GM12878 (cell line): ENCODE results near the gene VCAM1. TPM values are rescaled to one million over a fixed set of nuclear protein-coding genes. Genes with fewer than 3 reads are reported as not detected.

ENCODE experiments used
- ATAC-seq: fragments of 200-7000 bp; cut with Tn5 transposase; 3 replicates; pipeline ENCODE4 v1.9.1; 2020; ENCODE audit warnings: mild to moderate bottlenecking, moderate library complexity
- BruUV-seq: library from RNA; stranded (reverse); fragments of 400-500 nt; replicated peaks from 2 replicates; lab custom pipeline; 2021; lab: Mats Ljungman, UMichigan
- CTCF ChIA-PET: fragments of 300-600 bp; sonication (Branson Sonifier 250); formaldehyde crosslinking; extraction: SDS; loops from one replicate; lab custom pipeline; 2021; ENCODE audit warnings: inconsistent platforms; lab: Yijun Ruan, JAX
- POLR2A ChIA-PET: fragments of 350-600 bp; formaldehyde crosslinking; extraction: SDS; loops from one replicate; lab custom pipeline; 2021; ENCODE audit warnings: inconsistent platforms; lab: Charles Lee
- RAD21 ChIA-PET: fragments of 300-600 bp; sonication (Branson Sonifier 250); formaldehyde crosslinking; loops from one replicate; lab custom pipeline; 2023; ENCODE audit warnings: antibody characterized with exemption; ENCODE audit not compliant: unreplicated experiment; lab: Charles Lee
- SMC1A ChIA-PET: fragments of 300-600 bp; sonication (Branson Sonifier 250); formaldehyde crosslinking; loops from one replicate; lab custom pipeline; 2023; ENCODE audit not compliant: unreplicated experiment, uncharacterized antibody; lab: Charles Lee
- DNase-seq: peaks from one replicate; pipeline ENCODE4 v3.0.0-alpha.2; 2011; ENCODE audit warnings: low read depth, low spot score
- FAIRE-seq: peaks from 3 replicates; lab custom pipeline; 2011; peaks lifted over from hg19 to GRCh38; lab: Jason Lieb, UNC
- H2AFZ ChIP-seq: 2 replicates; pipeline ENCODE4 v1.6.0; 2011; ENCODE audit warnings: low read depth, low read length, control low read depth; ENCODE audit not compliant: control insufficient read depth
- H3K27ac ChIP-seq: 2 replicates; pipeline ENCODE4 v1.5.1; 2011; ENCODE audit warnings: control low read depth; ENCODE audit not compliant: control insufficient read depth, insufficient read depth
- H3K27me3 ChIP-seq, 2 experiments: replicated peaks in 1 of 2; 2 replicates each; pipeline versions ENCODE4 v1.6.0 to v1.6.1; 2011; ENCODE audit warnings: low read length in 1 of 2; ENCODE audit not compliant: control insufficient read depth in 2 of 2, insufficient read depth in 2 of 2
- H3K36me3 ChIP-seq, 2 experiments: 2 replicates each; pipeline ENCODE4 v1.5.1; 2011; ENCODE audit warnings: low read length in 1 of 2; ENCODE audit not compliant: control insufficient read depth in 2 of 2, insufficient read depth in 2 of 2
- H3K4me1 ChIP-seq: 2 replicates; pipeline ENCODE4 v1.6.1; 2011; ENCODE audit warnings: mild to moderate bottlenecking, low read length, moderate library complexity, mixed read lengths; ENCODE audit not compliant: control insufficient read depth, insufficient read depth
- H3K4me2 ChIP-seq: 2 replicates; pipeline ENCODE4 v1.6.0; 2011; ENCODE audit warnings: control low read depth; ENCODE audit not compliant: control insufficient read depth, insufficient read depth
- H3K4me3 ChIP-seq: fragments of 200-600 bp; sonication (generic); 2 replicates; pipeline ENCODE4 v1.5.1; 2016
- H3K79me2 ChIP-seq: 2 replicates; pipeline ENCODE4 v1.6.0; 2011; ENCODE audit warnings: low read length; ENCODE audit not compliant: control insufficient read depth, insufficient read depth
- H3K9ac ChIP-seq: 2 replicates; pipeline ENCODE4 v1.8.0; 2011; ENCODE audit warnings: low read length, control low read depth, mixed read lengths; ENCODE audit not compliant: control insufficient read depth, insufficient read depth
- H3K9me3 ChIP-seq: replicated peaks from 3 replicates; pipeline ENCODE4 v1.5.1; 2011; ENCODE audit warnings: mild to moderate bottlenecking, low read length; ENCODE audit not compliant: control insufficient read depth, insufficient read depth
- H4K20me1 ChIP-seq: 2 replicates; pipeline ENCODE4 v1.6.0; 2011; ENCODE audit not compliant: control insufficient read depth, insufficient read depth
- ASH2L ChIP-seq: fragments of 300-600, 200-600 bp; sonication (generic); IDR thresholded peaks from 2 replicates; pipeline ENCODE4 v1.6.1; 2017; ENCODE audit warnings: low read depth, mild to moderate bottlenecking, borderline replicate concordance
- GABPA ChIP-seq: IDR thresholded peaks from 2 replicates; pipeline ENCODE4 v1.6.1; 2014; ENCODE audit warnings: antibody characterized with exemption, low read depth, mild to moderate bottlenecking, inconsistent platforms
- LARP7 ChIP-seq: fragments of 450-650 bp; IDR thresholded peaks from 2 replicates; pipeline ENCODE4 v1.6.1; 2017; ENCODE audit warnings: mild to moderate bottlenecking
- NFXL1 ChIP-seq: fragments of 450-650 bp; IDR thresholded peaks from 2 replicates; pipeline ENCODE4 v1.6.1; 2017; ENCODE audit warnings: antibody characterized with exemption, mild to moderate bottlenecking, borderline replicate concordance
- NFYB ChIP-seq: IDR thresholded peaks from 2 replicates; pipeline ENCODE4 v1.6.1; 2011; ENCODE audit warnings: low read depth, mild to moderate bottlenecking, low read length, improper control_type of control experiment, moderate library complexity; ENCODE audit not compliant: insufficient read depth
- NRF1 ChIP-seq: conservative IDR thresholded peaks from 2 replicates; pipeline ENCODE4 v1.6.1; 2011; ENCODE audit warnings: mild to moderate bottlenecking, low read depth, low read length, improper control_type of control experiment
- PAX8 ChIP-seq: fragments of 450-650 bp; IDR thresholded peaks from 2 replicates; pipeline ENCODE4 v1.6.1; 2017; ENCODE audit warnings: mild to moderate bottlenecking, moderate library complexity
- PKNOX1 ChIP-seq: fragments of 450-650 bp; IDR thresholded peaks from 2 replicates; pipeline ENCODE4 v1.6.1; 2016; ENCODE audit warnings: mild to moderate bottlenecking
- RAD51 ChIP-seq: fragments of 450-650 bp; IDR thresholded peaks from 2 replicates; pipeline ENCODE4 v1.6.1; 2016; ENCODE audit warnings: moderate library complexity, mild to moderate bottlenecking, inconsistent platforms
- RELA ChIP-seq: fragments of 450-650 bp; IDR thresholded peaks from 2 replicates; pipeline ENCODE4 v1.8.0; 2014; ENCODE audit warnings: borderline replicate concordance; ENCODE audit not compliant: partially characterized antibody
- RELB ChIP-seq: fragments of 450-650 bp; IDR thresholded peaks from 2 replicates; pipeline ENCODE4 v1.6.1; 2017; ENCODE audit warnings: low read depth, mild to moderate bottlenecking, moderate library complexity
- SMC3 ChIP-seq: IDR thresholded peaks from 2 replicates; pipeline ENCODE4 v1.6.1; 2011; ENCODE audit warnings: low read length, improper control_type of control experiment, borderline replicate concordance
- SUZ12 ChIP-seq: fragments of 200-600 bp; sonication (generic); IDR thresholded peaks from one replicate; pipeline ENCODE4 v1.6.1; 2018; ENCODE audit warnings: antibody characterized with exemption, mild to moderate bottlenecking; ENCODE audit not compliant: unreplicated experiment
- TCF3 ChIP-seq: IDR thresholded peaks from 2 replicates; pipeline ENCODE4 v1.6.1; 2012; ENCODE audit warnings: low read depth, mild to moderate bottlenecking, low read length, borderline replicate concordance; ENCODE audit not compliant: insufficient read depth
- YY1 ChIP-seq: IDR thresholded peaks from 2 replicates; pipeline ENCODE4 v1.6.1; 2011; ENCODE audit warnings: low read depth, mild to moderate bottlenecking, low read length
- WGBS: methylation state at CpG from one replicate; pipeline ENCODE4 v1.1.6; 2016; ENCODE audit warnings: low lambda C conversion rate; ENCODE audit not compliant: insufficient replicate concordance, insufficient coverage; ENCODE audit errors: missing lambda C conversion rate; 5-methylcytosine and 5-hydroxymethylcytosine counted together
- in situ Hi-C: fragments of 300-500 bp; cut with MboI; formaldehyde crosslinking; loops from 9 replicates; pipeline ENCODE4 v1.14.3; 2018; ENCODE audit warnings: mixed read lengths
- intact Hi-C: fragments of 100-400 bp; cut with micrococcal nuclease; formaldehyde crosslinking; loops from one replicate; pipeline ENCODE4 v1.14.2; 2022; ENCODE audit not compliant: unreplicated experiment
- polyA plus RNA-seq, 11 experiments: library from polyadenylated mRNA; depleted of rRNA in 4 of 11; unstranded in 6 of 11; stranded (reverse) in 5 of 11; fragments of >200 nt; fragmentation: Nextera tagmentation in 4 of 11; fragmentation: Illumina TruSeq in 1 of 11; extraction: Ambion mirVana in 4 of 11; extraction: Trizol in 1 of 11; gene quantifications; 1 replicate in 1 of 11; 2 replicates in 10 of 11; pipeline versions ENCODE4 v1.2.1 to v1.2.3, GENCODE V29; 2011 to 2016; ENCODE audit warnings: inconsistent platforms in 2 of 11, missing spikeins in 2 of 11, low read depth in 1 of 11
- total RNA-seq, 4 experiments: library from RNA; depleted of rRNA in 3 of 4; stranded (reverse); fragments of >200 nt in 3 of 4; fragmentation: Illumina TruSeq in 1 of 4; extraction: Trizol in 1 of 4; gene quantifications; 2 replicates each; pipeline versions ENCODE4 v1.2.1 to v1.2.3, GENCODE V29; 2013 to 2021
- TF ChIP-seq, protein P1 (sequence below): fragments of 450-650 bp; IDR thresholded peaks from 2 replicates; pipeline ENCODE4 v1.6.1; 2016; ENCODE audit warnings: mild to moderate bottlenecking
- TF ChIP-seq, protein P2 (sequence below): fragments of 150-350 bp; IDR thresholded peaks from 2 replicates; pipeline ENCODE4 v1.6.1; 2014; ENCODE audit warnings: mild to moderate bottlenecking, low read depth, low read length

Gene VCAM1
- total and polyA plus RNA-seq, 10 of the 15 experiments (the other 5 are each of a cell fraction or from before 2014, with no cell fraction given), result 5.0 to 13.6 (median 7.4) TPM

DNA sequence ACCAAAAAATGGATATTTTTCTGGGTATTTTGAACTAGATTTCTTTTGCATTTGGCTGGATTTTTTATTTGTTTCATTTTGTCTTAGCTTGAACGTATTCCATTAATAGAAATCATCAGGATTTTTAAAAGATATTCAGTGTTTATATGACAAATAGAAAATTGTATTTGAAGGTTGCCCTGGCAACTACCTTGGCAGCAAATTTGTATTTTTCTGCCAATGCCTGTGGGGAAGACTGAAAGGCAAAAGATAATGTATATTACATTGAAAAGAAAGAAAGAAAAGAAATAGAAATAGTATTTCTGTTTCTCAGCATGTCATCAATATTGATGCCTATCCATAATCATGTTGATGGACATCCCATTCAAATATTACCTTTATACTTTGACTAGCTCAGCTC, 16.8 kb downstream of the VCAM1 start (continued):
- TF ChIP-seq RELB, result no peak
- no peak for TF ChIP-seq NRF1
- TF ChIP-seq GABPA, result no peak

- CTCF ChIA-PET, result interaction anchor here (1.1 to 1.6 kb wide), 2 partner anchors 11 to 13 kb away, joined by 3 to 5 read pairs; no protein-coding TSS in a partner anchor
- DNase-seq (no peak), FAIRE-seq (no peak), ATAC-seq (peak; percentile 71)
- H3K9ac ChIP-seq, result no peak overlapping the region
- H3K27me3 ChIP-seq, result no peaks in the 10 kb centered on the region
- RAD21 ChIA-PET, result interaction anchor here (2.0 kb wide), 1 partner anchor 13 kb away, joined by 6 read pairs; no protein-coding TSS in a partner anchor
- no peak overlapping the region for H3K4me3 ChIP-seq
- H4K20me1 ChIP-seq, result no peaks in the 10 kb centered on the region
- in situ Hi-C loops, result no loop called here
- POLR2A ChIA-PET, result no interaction called here
- intact Hi-C loops, result no loop called here
- H3K36me3 ChIP-seq, result no peaks in the 10 kb centered on the region
- BruUV-seq, result no TSS peak
- no peaks in the 10 kb centered on the region for H3K9me3 ChIP-seq
- no peak overlapping the region for H3K27ac ChIP-seq
- SMC1A ChIA-PET, result interaction anchor here (0.8 to 2.0 kb wide), 2 partner anchors 13 to 189 kb away, joined by 3 to 7 read pairs; no protein-coding TSS in a partner anchor
- 0% methylated on average over 1 of the region's 1 CpG for WGBS
- no peaks in the 10 kb centered on the region for H3K79me2 ChIP-seq
- H3K4me1 ChIP-seq, result no peaks in the 10 kb centered on the region
- no peak overlapping the region for H3K4me2 ChIP-seq
- no peak overlapping the region for H2AFZ ChIP-seq
- TF ChIP-seq LARP7, result no peak
- no peak for TF ChIP-seq PAX8
- no peak for TF ChIP-seq NFYB
- TF ChIP-seq NFXL1, result no peak
- no peak for TF ChIP-seq ASH2L
- no peak for TF ChIP-seq YY1
- TF ChIP-seq SUZ12, result no peak
- TF ChIP-seq RAD51, result peak; percentile 47; the same call in 1 of the 2 replicates
- TF ChIP-seq, protein P1, sequence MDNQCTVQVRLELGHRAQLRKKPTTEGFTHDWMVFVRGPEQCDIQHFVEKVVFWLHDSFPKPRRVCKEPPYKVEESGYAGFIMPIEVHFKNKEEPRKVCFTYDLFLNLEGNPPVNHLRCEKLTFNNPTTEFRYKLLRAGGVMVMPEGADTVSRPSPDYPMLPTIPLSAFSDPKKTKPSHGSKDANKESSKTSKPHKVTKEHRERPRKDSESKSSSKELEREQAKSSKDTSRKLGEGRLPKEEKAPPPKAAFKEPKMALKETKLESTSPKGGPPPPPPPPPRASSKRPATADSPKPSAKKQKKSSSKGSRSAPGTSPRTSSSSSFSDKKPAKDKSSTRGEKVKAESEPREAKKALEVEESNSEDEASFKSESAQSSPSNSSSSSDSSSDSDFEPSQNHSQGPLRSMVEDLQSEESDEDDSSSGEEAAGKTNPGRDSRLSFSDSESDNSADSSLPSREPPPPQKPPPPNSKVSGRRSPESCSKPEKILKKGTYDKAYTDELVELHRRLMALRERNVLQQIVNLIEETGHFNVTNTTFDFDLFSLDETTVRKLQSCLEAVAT, result no peak
- no peak for TF ChIP-seq TCF3
- no peak for TF ChIP-seq SMC3
- no peak for TF ChIP-seq RELA
- no peak for TF ChIP-seq PKNOX1
- TF ChIP-seq, protein P2, sequence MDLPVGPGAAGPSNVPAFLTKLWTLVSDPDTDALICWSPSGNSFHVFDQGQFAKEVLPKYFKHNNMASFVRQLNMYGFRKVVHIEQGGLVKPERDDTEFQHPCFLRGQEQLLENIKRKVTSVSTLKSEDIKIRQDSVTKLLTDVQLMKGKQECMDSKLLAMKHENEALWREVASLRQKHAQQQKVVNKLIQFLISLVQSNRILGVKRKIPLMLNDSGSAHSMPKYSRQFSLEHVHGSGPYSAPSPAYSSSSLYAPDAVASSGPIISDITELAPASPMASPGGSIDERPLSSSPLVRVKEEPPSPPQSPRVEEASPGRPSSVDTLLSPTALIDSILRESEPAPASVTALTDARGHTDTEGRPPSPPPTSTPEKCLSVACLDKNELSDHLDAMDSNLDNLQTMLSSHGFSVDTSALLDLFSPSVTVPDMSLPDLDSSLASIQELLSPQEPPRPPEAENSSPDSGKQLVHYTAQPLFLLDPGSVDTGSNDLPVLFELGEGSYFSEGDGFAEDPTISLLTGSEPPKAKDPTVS, result no peak
These were observed 17.2 kb downstream of the VCAM1 start for GRCh38 chr1:100736746-100737145.
